Adrenal gland (tissue), 12 donors: Measurements from ENCODE around the gene OTOP3. TPM values are rescaled to one million over a fixed set of nuclear protein-coding genes. Genes with fewer than 3 reads are reported as not detected.

Experiments
- DNase-seq, 7 donors: peaks; one replicate each; pipeline ENCODE4 v3.0.0-alpha.2; 2019 to 2020
- H3K27ac ChIP-seq, 5 donors: fragments of 200-600 bp; sonication (generic) in 4 of 5; 1 replicate in 3 of 5; 2 replicates in 2 of 5; pipeline versions ENCODE4 v1.5.1 to v1.8.0; 2016 to 2020; ENCODE audit warnings: mild to moderate bottlenecking in 1 of 5
- H3K27me3 ChIP-seq: fragments of 200-600 bp; 2 replicates; pipeline ENCODE4 v1.8.0; 2021
- H3K36me3 ChIP-seq, 2 donors: fragments of 200-600 bp; replicated peaks in 1 of 2; 1 replicate in 1 of 2; 2 replicates in 1 of 2; pipeline versions ENCODE4 v1.5.1 to v1.8.0; 2018 to 2022
- H3K4me1 ChIP-seq, 2 donors: fragments of 200-600 bp; replicated peaks in 1 of 2; 1 replicate in 1 of 2; 2 replicates in 1 of 2; pipeline versions ENCODE4 v1.5.1 to v1.8.0; 2018 to 2021
- H3K4me3 ChIP-seq, 4 donors: fragments of 200-600 bp; sonication (generic) in 3 of 4; one replicate each; pipeline ENCODE4 v1.5.1; 2016 to 2018
- H3K9me3 ChIP-seq, 3 donors: fragments of 200-600 bp; sonication (generic) in 1 of 3; replicated peaks in 1 of 3; 1 replicate in 2 of 3; 2 replicates in 1 of 3; pipeline versions ENCODE4 v1.5.1 to v1.8.0; 2016 to 2021
- CTCF ChIP-seq, 6 experiments: fragments of 450-650 bp in 4 of 6; fragments of 200-600 bp in 2 of 6; sonication (generic) in 1 of 6; IDR thresholded peaks; 1 replicate in 5 of 6; 2 replicates in 1 of 6; pipeline versions ENCODE4 v1.5.1 to v1.8.0; 2016 to 2021; ENCODE audit warnings: antibody characterized with exemption in 6 of 6, mild to moderate bottlenecking in 2 of 6, moderate library complexity in 1 of 6
- POLR2A ChIP-seq, 2 donors: fragments of 450-650 bp; IDR thresholded peaks; one replicate each; pipeline ENCODE4 v1.6.1; 2017; ENCODE audit warnings: antibody characterized with exemption in 2 of 2, mild to moderate bottlenecking in 2 of 2, moderate library complexity in 1 of 2
- WGBS, 4 donors: extraction: QIAGEN DNeasy Blood & Tissue Kit in 2 of 4; methylation state at CpG; one replicate each; pipeline versions ENCODE4 v1.1.5 to v1.1.7; 2013 to 2017; 5-methylcytosine and 5-hydroxymethylcytosine counted together
- intact Hi-C, 2 donors: fragments of 100-400 bp; cut with DNase I; formaldehyde crosslinking; loops; one replicate each; pipeline versions ENCODE4 v1.14.1 to v1.15.0; 2022 to 2023
- polyA plus RNA-seq, 3 donors: library from polyadenylated mRNA; stranded (reverse); fragments of 200-250 nt in 2 of 3; fragments of 350-450 nt in 1 of 3; fragmentation: Illumina TruSeq in 1 of 3; extraction: RNeasy Lipid Tissue Mini Kit (QIAGEN cat#74804) in 1 of 3; gene quantifications; one replicate each; pipeline ENCODE4 v1.2.3, GENCODE V29; 2013 to 2014
- total RNA-seq, 9 donors: library from RNA; depleted of rRNA in 4 of 9; stranded (reverse); fragments of >200 nt in 4 of 9; fragments of 120-200 nt in 1 of 9; fragmentation: NEBNext Ultra II Directional in 1 of 9; extraction: Animal tissue kit (Norgen Biotek cat#: 25700) in 1 of 9; gene quantifications; one replicate each; pipeline versions ENCODE4 v1.1.0 to v1.2.4, GENCODE V29; 2013 to 2023
- donor health status: healthy with polysubstance abuse.
- donor health status: Bipolar disorder and iron deficiency.
- donor health status: DM: yes; HTN: yes; CAD: no.
- donor health status: DM: no; HTN: no; CAD: no.
- donor health status: DM: no; HTN: no; CAD: no.
- donor health status: DM: yes; HTN: yes; CAD: no.

The OTOP3 gene
- total and polyA plus RNA-seq, 12 donors: not detected

DNA sequence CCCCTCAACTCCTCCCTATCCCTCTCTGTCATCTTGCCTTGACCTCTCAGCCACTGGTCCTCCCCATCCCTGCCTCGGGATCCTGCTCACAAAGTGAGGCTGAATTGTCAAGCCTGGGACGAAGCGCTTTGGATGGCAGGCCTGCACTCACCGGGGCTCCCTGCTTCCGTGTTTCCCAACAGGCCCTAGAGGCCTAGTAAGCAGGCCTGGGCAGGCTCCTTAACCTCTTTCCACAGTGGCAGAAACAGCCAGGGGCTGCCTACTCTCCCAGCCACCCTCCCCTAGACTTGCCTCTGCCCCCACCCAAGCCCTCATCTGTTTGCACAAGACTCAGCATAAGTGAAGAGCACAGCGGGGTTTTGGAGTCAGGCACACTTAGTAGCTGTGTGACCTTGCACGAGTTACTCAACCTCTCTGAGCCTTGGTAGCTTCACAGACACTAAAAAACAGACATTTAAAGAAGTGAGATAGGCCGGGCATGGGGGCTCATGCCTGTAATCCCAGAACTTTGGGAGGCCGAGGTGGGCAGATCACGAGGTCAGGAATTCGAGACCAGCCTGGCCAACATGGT is 37.2 kb upstream of the OTOP3 start:
- intact Hi-C loops: no loop called here
- no peak for TF ChIP-seq POLR2A (IDR thresholded peaks at IDR 0.05)
- TF ChIP-seq CTCF (IDR thresholded peaks at IDR 0.05): no peak
- Histone ChIP-seq H3K4me1 (peaks cover 6 to 7% of the 10 kb centered on the region in 2 donors), H3K27ac (no peak overlapping the region), H3K27me3 (peaks cover 9% of the 10 kb centered on the region), H3K9me3 (no peaks in the 10 kb centered on the region), H3K4me3 (no peak overlapping the region), H3K36me3 (no peaks in the 10 kb centered on the region)
- 76 to 81% (median 78%) methylated on average over 6 to 11 of the region's 11 CpGs for WGBS, 4 donors
- no peak for DNase-seq

GRCh38 chr17:74900208-74900607 is 35.5 kb upstream of the OTOP3 start:
- intact Hi-C loops: no loop called here
- peaks cover 4% of the 10 kb centered on the region for H3K27me3 ChIP-seq
- no peak overlapping the region for H3K27ac ChIP-seq
- no peak overlapping the region for H3K4me3 ChIP-seq
- H3K9me3 ChIP-seq: no peaks in the 10 kb centered on the region
- no peaks in the 10 kb centered on the region for H3K4me1 ChIP-seq
- 86 to 93% (median 88%) methylated on average over 8 of the region's 8 CpGs for WGBS, 4 donors
- H3K36me3 ChIP-seq: no peaks in the 10 kb centered on the region
- no peak for TF ChIP-seq POLR2A (IDR thresholded peaks at IDR 0.05)
- TF ChIP-seq CTCF (IDR thresholded peaks at IDR 0.05): no peak
- no peak for DNase-seq

DNA sequence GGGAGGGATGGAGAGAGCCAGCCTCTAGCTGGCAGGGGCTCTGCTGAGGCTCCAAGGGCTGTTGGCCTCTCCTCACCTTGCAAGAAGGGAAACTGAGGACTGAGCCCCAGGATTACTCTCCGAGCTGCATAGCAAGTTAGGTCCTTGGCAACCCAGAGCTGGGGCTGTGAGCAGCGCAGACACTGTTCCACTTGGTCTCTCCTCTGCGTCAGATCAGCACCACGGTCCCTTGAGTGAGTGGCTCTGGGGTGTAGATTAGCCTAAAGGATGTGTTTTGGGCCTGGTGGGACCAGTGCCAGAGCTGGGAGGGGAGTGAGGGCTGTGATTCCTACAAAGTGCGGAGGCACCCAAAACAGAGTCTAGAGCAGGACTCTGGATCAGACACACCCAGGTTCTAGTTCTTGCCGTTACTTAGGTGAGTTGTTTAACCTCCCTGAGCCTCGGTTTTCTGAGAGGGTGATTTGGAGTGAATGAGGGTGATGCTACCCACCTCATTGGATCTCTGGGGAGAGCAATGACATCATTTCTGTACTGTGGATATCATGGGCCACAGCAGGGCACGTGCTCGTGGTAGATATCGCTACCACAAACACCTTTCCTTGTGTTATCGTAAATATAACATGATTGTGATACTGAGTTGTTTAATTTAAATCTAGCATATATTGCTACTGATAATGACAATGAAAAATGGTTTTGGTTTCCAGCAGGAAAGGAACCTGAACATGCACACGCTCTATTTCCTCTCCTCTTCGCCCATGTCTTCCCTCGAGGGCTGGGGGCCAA is 34.2 kb upstream of the OTOP3 start:
- Histone ChIP-seq H3K4me1 (no peaks in the 10 kb centered on the region), H3K9me3 (no peaks in the 10 kb centered on the region), H3K27me3 (no peaks in the 10 kb centered on the region), H3K36me3 (no peaks in the 10 kb centered on the region), H3K27ac (no peak overlapping the region), H3K4me3 (no peak overlapping the region)
- TF ChIP-seq POLR2A (IDR thresholded peaks at IDR 0.05) (no peak), CTCF (IDR thresholded peaks at IDR 0.05) (no peak)
- intact Hi-C loops: no loop called here
- no peak for DNase-seq
- WGBS, 4 donors: 71 to 79% (median 77%) methylated on average over 11 to 14 of the region's 14 CpGs

GRCh38 chr17:74903034-74903433 is 32.7 kb upstream of the OTOP3 start:
- H3K4me1 ChIP-seq: no peaks in the 10 kb centered on the region
- H3K4me3 ChIP-seq: no peak overlapping the region
- no peaks in the 10 kb centered on the region for H3K36me3 ChIP-seq
- no peak overlapping the region for H3K27ac ChIP-seq
- H3K27me3 ChIP-seq: no peaks in the 10 kb centered on the region
- no peak for DNase-seq
- 86 to 91% (median 88%) methylated on average over 9 of the region's 9 CpGs for WGBS, 4 donors
- intact Hi-C loops: no loop called here
- TF ChIP-seq POLR2A (IDR thresholded peaks at IDR 0.05) (no peak), CTCF (IDR thresholded peaks at IDR 0.05) (no peak)
- H3K9me3 ChIP-seq: no peaks in the 10 kb centered on the region
